Gastrocnemius medialis (tissue), 4 donors: ENCODE results near the gene LRRFIP1. TPM values are rescaled to one million over a fixed set of nuclear protein-coding genes. Genes with fewer than 3 reads are reported as not detected.
"Not testable (repeated sequence)": the region's sequence is repeated elsewhere in the genome, so short reads cannot be mapped to it uniquely, and the experiment has no call there.

Experiments used
- ATAC-seq, 2 donors: fragments of 150-250 bp; one replicate each; pipeline ENCODE4 v1.9.1; 2016
- DNase-seq, 2 donors: peaks; one replicate each; pipeline ENCODE4 v3.0.0-alpha.2; 2019
- H3K27ac ChIP-seq, 4 donors: fragments of 200-600 bp; sonication (generic); 1 replicate in 1 of 4; 2 replicates in 3 of 4; pipeline ENCODE4 v1.5.1; 2016 to 2018; ENCODE audit warnings: mild to moderate bottlenecking in 2 of 4, moderate library complexity in 1 of 4
- H3K27me3 ChIP-seq, 3 donors: fragments of 200-600 bp; sonication (generic) in 2 of 3; 1 replicate in 1 of 3; 2 replicates in 2 of 3; pipeline versions ENCODE4 v1.5.1 to v1.6.0; 2016 to 2019; ENCODE audit warnings: mild to moderate bottlenecking in 1 of 3, moderate library complexity in 1 of 3
- H3K36me3 ChIP-seq, 2 donors: fragments of 200-600 bp; sonication (generic) in 1 of 2; one replicate each; pipeline ENCODE4 v1.5.1; 2017 to 2018
- H3K4me1 ChIP-seq, 2 donors: fragments of 200-600 bp; sonication (generic) in 1 of 2; one replicate each; pipeline ENCODE4 v1.5.1; 2016 to 2017; ENCODE audit warnings: mild to moderate bottlenecking in 2 of 2
- H3K4me3 ChIP-seq, 4 donors: fragments of 200-600 bp; sonication (generic) in 3 of 4; 1 replicate in 1 of 4; 2 replicates in 3 of 4; pipeline ENCODE4 v1.5.1; 2016 to 2019; ENCODE audit warnings: mild to moderate bottlenecking in 2 of 4
- H3K9me3 ChIP-seq, 3 donors: fragments of 200-600 bp; sonication (generic) in 2 of 3; 1 replicate in 1 of 3; 2 replicates in 2 of 3; pipeline ENCODE4 v1.5.1; 2016 to 2019
- CTCF ChIP-seq, 5 experiments: fragments of 450-650 bp in 3 of 5; fragments of 200-600 bp in 2 of 5; sonication (generic) in 2 of 5; IDR thresholded peaks in 4 of 5; conservative IDR thresholded peaks in 1 of 5; 1 replicate in 4 of 5; 2 replicates in 1 of 5; pipeline ENCODE4 v1.5.1; 2016 to 2019; ENCODE audit warnings: antibody characterized with exemption in 5 of 5, mild to moderate bottlenecking in 3 of 5, moderate library complexity in 3 of 5
- POLR2A ChIP-seq, 2 donors: fragments of 450-650 bp; IDR thresholded peaks; one replicate each; pipeline ENCODE4 v1.6.1; 2017; ENCODE audit warnings: antibody characterized with exemption in 2 of 2, mild to moderate bottlenecking in 2 of 2, moderate library complexity in 2 of 2
- in situ Hi-C, 4 donors: fragments of 200-750 bp; cut with MboI; loops; one replicate each; pipeline versions ENCODE4 v1.15.0 to v1.8.0; 2017; ENCODE audit warnings: low sequenced_read_pairs in 4 of 4
- intact Hi-C: fragments of 100-400 bp; cut with DNase I; formaldehyde crosslinking; loops from one replicate; pipeline ENCODE4 v1.15.1; 2023; ENCODE audit warnings: low total_unique reads
- total RNA-seq, 4 donors: library from RNA; depleted of rRNA; stranded (reverse); fragments of >200 nt; gene quantifications; one replicate each; pipeline versions ENCODE4 v1.1.0 to v1.2.3, GENCODE V29; 2016

LRRFIP1 gene
- total RNA-seq, 4 donors from 2014 or later: 37.9 to 74.1 (median 54.0) TPM

GRCh38 chr2:237686659-237687136 is 59.3 kb downstream of the LRRFIP1 start:
- Histone ChIP-seq H3K9me3 (no peaks in the 10 kb centered on the region), H3K4me3 (no peak overlapping the region), H3K27ac (peak overlapping the region; percentile 89 to 95 (median 94)), H3K27me3 (no peaks in the 10 kb centered on the region), H3K4me1 (peaks cover 55 to 59% of the 10 kb centered on the region in 2 donors), H3K36me3 (no peaks in the 10 kb centered on the region)
- in situ Hi-C loops: loop anchor here in 1 of 4 donors (10.0 kb wide), 1 partner anchor 58 kb away; no protein-coding TSS in a partner anchor
- TF ChIP-seq CTCF (IDR thresholded peaks at IDR 0.05 in 4 of 5, conservative IDR thresholded peaks at IDR 0.05 in 1 of 5) (no peak), POLR2A (IDR thresholded peaks at IDR 0.05) (no peak)
- DNase-seq (peak in 1 of 2 donors; percentile 19), ATAC-seq (no peak)
- intact Hi-C loops: no loop called here

- Histone ChIP-seq H3K27me3 (no peaks in the 10 kb centered on the region), H3K36me3 (no peaks in the 10 kb centered on the region), H3K4me3 (no peak overlapping the region), H3K4me1 (peaks cover 47 to 56% of the 10 kb centered on the region in 2 donors), H3K9me3 (no peaks in the 10 kb centered on the region), H3K27ac (peak overlapping the region; percentile 89 to 95 (median 94))
- in situ Hi-C loops (loop anchor here in 1 of 4 donors (10.0 kb wide), 1 partner anchor 57 kb away; no protein-coding TSS in a partner anchor), intact Hi-C loops (no loop called here)
- ATAC-seq: no peak
- TF ChIP-seq CTCF (IDR thresholded peaks at IDR 0.05 in 4 of 5, conservative IDR thresholded peaks at IDR 0.05 in 1 of 5): no peak
- TF ChIP-seq POLR2A (IDR thresholded peaks at IDR 0.05): no peak
- DNase-seq: no peak
These were observed 60.7 kb downstream of the LRRFIP1 start for GRCh38 chr2:237688081-237688480.

GRCh38 chr2:237688541-237688940 is 61.2 kb downstream of the LRRFIP1 start:
- H3K9me3 ChIP-seq, ATAC-seq, H3K36me3 ChIP-seq, H3K27me3 ChIP-seq, intact Hi-C loops, DNase-seq, H3K4me3 ChIP-seq: not testable (repeated sequence)
- Histone ChIP-seq H3K27ac (peak overlapping the region; percentile 89 to 95 (median 94)), H3K4me1 (peaks cover 47 to 56% of the 10 kb centered on the region in 2 donors)
- in situ Hi-C loops: loop anchor here in 1 of 4 donors (10.0 kb wide), 1 partner anchor 56 kb away; no protein-coding TSS in a partner anchor

- Histone ChIP-seq H3K27ac (peak overlapping the region; percentile 89 to 95 (median 94)), H3K27me3 (no peaks in the 10 kb centered on the region), H3K4me3 (no peak overlapping the region), H3K4me1 (peaks cover 55 to 62% of the 10 kb centered on the region in 2 donors), H3K9me3 (no peaks in the 10 kb centered on the region), H3K36me3 (no peaks in the 10 kb centered on the region)
- peak in 1 of 2 donors; percentile 69 for DNase-seq
- peak in 1 of 2 donors; percentile 28 for ATAC-seq
- intact Hi-C loops (loop anchor here (5.0 kb wide), 1 partner anchor 43 kb away; no protein-coding TSS in a partner anchor), in situ Hi-C loops (loop anchor here in 1 of 4 donors (10.0 kb wide), 1 partner anchor 55 kb away; no protein-coding TSS in a partner anchor)
- TF ChIP-seq CTCF (IDR thresholded peaks at IDR 0.05 in 4 of 5, conservative IDR thresholded peaks at IDR 0.05 in 1 of 5) (no peak), POLR2A (IDR thresholded peaks at IDR 0.05) (no peak)
These were observed 62.1 kb downstream of the LRRFIP1 start for GRCh38 chr2:237689336-237690131.
